Adrenal gland (tissue), 5 donors: Measurements from ENCODE around the gene TNFRSF4.

Experiments used
- POLR2A ChIP-seq, 2 donors: fragments of 450-650 bp; IDR thresholded peaks; one replicate each; pipeline ENCODE4 v1.6.1; 2017; ENCODE audit warnings: antibody characterized with exemption in 2 of 2, mild to moderate bottlenecking in 2 of 2, moderate library complexity in 1 of 2
- TF ChIP-seq, protein P1 (sequence below), 6 experiments: fragments of 450-650 bp in 4 of 6; fragments of 200-600 bp in 2 of 6; sonication (generic) in 1 of 6; IDR thresholded peaks; 1 replicate in 5 of 6; 2 replicates in 1 of 6; pipeline versions ENCODE4 v1.5.1 to v1.8.0; 2016 to 2021; ENCODE audit warnings: antibody characterized with exemption in 6 of 6, mild to moderate bottlenecking in 2 of 6, moderate library complexity in 1 of 6
- donor health status: DM: no; HTN: no; CAD: no.

GRCh38 chr1:1259951-1260600, 46.1 kb upstream of the TNFRSF4 start:
- TF ChIP-seq, protein P1, sequence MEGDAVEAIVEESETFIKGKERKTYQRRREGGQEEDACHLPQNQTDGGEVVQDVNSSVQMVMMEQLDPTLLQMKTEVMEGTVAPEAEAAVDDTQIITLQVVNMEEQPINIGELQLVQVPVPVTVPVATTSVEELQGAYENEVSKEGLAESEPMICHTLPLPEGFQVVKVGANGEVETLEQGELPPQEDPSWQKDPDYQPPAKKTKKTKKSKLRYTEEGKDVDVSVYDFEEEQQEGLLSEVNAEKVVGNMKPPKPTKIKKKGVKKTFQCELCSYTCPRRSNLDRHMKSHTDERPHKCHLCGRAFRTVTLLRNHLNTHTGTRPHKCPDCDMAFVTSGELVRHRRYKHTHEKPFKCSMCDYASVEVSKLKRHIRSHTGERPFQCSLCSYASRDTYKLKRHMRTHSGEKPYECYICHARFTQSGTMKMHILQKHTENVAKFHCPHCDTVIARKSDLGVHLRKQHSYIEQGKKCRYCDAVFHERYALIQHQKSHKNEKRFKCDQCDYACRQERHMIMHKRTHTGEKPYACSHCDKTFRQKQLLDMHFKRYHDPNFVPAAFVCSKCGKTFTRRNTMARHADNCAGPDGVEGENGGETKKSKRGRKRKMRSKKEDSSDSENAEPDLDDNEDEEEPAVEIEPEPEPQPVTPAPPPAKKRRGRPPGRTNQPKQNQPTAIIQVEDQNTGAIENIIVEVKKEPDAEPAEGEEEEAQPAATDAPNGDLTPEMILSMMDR (IDR thresholded peaks at IDR 0.05), result no peak
- TF ChIP-seq POLR2A (IDR thresholded peaks at IDR 0.05), result no peak
